Measurements from ENCODE around the gene PCDHGC4. TPM values are rescaled to one million over a fixed set of nuclear protein-coding genes. Genes with fewer than 3 reads are reported as not detected.

The PCDHGC4 gene
- total RNA-seq, 2 experiments from 2014 or later: not detected

DNA sequence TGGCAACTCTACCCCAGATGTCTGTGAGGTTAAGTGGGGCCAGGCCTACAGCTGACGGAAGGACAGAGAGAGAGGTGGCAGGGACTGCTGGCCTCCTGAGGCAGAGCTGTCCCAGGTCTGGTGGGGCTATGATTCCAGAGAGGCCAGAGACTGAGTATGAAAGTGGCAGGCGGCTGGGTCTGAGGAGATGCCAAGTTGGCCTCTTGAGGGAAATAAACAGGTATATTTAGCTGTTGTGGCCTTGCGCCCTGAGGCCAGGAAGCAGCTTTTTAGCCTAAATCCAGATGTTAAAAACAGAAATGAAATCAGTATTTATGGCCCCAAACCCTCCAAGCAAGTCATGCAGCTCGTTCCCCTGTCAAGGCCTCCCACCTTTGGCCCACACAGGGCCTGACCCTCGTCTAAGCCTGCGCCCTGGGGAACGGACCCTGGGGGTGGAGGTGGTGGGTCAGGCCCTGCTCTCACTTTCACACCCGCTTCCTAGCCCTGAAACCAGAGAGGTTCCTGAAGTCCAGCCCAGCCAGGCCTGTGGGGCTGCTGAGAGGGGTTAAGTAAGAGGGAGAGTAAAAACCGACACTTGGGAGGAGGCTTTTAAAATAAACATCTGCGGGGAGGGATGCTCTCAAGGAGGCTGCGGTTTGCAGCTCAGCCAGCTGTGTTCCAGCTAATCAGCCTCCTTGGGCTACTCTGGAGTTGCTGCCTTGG, 22.7 kb downstream of the PCDHGC4 start:
- ChIA-PET CTCF (interaction anchor here (0.8 to 1.9 kb wide), 10 partner anchors 11 to 177 kb away, joined by 3 to 9 read pairs (median 3); partner anchors contain the start of genes PCDHGB2 and PCDHGC4), POLR2A (interaction anchor here (0.8 kb wide), 1 partner anchor 187 kb away, joined by 3 read pairs; the partner anchor contains the start of gene TAF7)
- no peak for DNase-seq
- no peak overlapping the region for H3K4me3 Mint-ChIP-seq
- ATAC-seq: no peak
- no peaks in the 10 kb centered on the region for H3K27me3 Mint-ChIP-seq (ENCODE audit: low read depth)
- H3K9me3 Mint-ChIP-seq (ENCODE audit: insufficient read depth): no peaks in the 10 kb centered on the region
- no peaks in the 10 kb centered on the region for H3K36me3 Mint-ChIP-seq (ENCODE audit: low read depth)
- H3K27ac Mint-ChIP-seq: no peak overlapping the region
- H3K4me1 Mint-ChIP-seq (ENCODE audit: low read depth): peaks cover 8% of the 10 kb centered on the region

GRCh38 chr5:141508440-141508797, 23.6 kb downstream of the PCDHGC4 start:
- peaks cover 15% of the 10 kb centered on the region for H3K4me1 Mint-ChIP-seq (ENCODE audit: low read depth)
- H3K36me3 Mint-ChIP-seq (ENCODE audit: low read depth): peaks cover 4% of the 10 kb centered on the region
- CTCF ChIA-PET: interaction anchor here (0.9 to 2.5 kb wide), 6 partner anchors 16 to 183 kb away, joined by 3 to 9 read pairs (median 3); partner anchors contain the start of gene PCDHGA10
- H3K27ac Mint-ChIP-seq: no peak overlapping the region
- DNase-seq (no peak), ATAC-seq (no peak)
- POLR2A ChIA-PET: interaction anchor here (0.8 kb wide), 1 partner anchor 188 kb away, joined by 3 read pairs; the partner anchor contains the start of gene TAF7
- no peaks in the 10 kb centered on the region for H3K27me3 Mint-ChIP-seq (ENCODE audit: low read depth)
- H3K9me3 Mint-ChIP-seq (ENCODE audit: insufficient read depth): no peaks in the 10 kb centered on the region
- H3K4me3 Mint-ChIP-seq: no peak overlapping the region

DNA sequence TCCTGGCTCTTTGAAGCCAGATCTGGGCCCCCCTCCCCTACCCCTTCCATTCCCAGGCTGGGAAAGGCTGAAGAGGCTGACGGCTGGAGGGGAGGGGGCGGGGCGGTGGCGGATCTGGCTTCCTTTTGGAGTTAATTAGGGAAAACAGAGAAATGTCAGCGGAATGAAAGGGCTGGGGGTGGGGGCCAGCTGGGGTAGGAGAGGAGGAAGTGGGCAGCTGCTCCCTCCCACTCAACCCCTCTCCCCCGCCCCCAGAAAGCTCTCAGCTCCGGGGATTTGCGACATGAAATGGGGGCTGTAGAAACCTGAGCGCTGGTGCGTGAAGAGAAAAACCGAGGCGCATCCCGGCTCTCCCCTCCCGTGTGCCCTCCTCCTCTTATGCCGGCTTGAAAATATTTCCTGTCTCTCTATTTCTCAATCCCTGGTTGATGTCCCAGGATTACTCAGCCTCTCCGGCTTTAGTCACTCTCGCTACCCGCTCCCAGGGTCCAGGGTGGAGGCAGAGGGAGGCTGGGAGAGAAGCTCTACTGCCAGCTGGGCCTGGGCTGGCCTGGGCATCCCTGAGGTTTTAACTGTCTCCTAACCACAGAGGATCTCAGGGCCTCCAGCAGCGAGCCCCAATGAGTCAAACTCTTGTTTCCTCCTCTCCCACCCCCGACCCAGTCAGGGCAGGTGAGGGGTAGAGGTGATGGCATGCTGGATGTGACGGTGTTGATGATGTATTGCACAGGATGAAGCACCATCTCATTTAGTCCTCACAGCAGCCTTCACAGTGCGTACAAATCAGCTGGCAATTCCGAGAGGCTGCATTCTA, 24.2 kb downstream of the PCDHGC4 start:
- no peak for ATAC-seq
- DNase-seq: no peak
- H3K9me3 Mint-ChIP-seq (ENCODE audit: insufficient read depth): no peaks in the 10 kb centered on the region
- no peak overlapping the region for H3K27ac Mint-ChIP-seq
- H3K27me3 Mint-ChIP-seq (ENCODE audit: low read depth): no peaks in the 10 kb centered on the region
- peaks cover 21% of the 10 kb centered on the region for H3K4me1 Mint-ChIP-seq (ENCODE audit: low read depth)
- H3K4me3 Mint-ChIP-seq: no peak overlapping the region
- POLR2A ChIA-PET: no interaction called here
- CTCF ChIA-PET: interaction anchor here (0.7 to 2.5 kb wide), 8 partner anchors 12 to 189 kb away, joined by 3 to 9 read pairs (median 4); partner anchors contain the start of genes PCDHGA10 and TAF7
- peaks cover 9% of the 10 kb centered on the region for H3K36me3 Mint-ChIP-seq (ENCODE audit: low read depth)

- H3K36me3 Mint-ChIP-seq (ENCODE audit: low read depth): peaks cover 12% of the 10 kb centered on the region
- no peak overlapping the region for H3K27ac Mint-ChIP-seq
- POLR2A ChIA-PET: no interaction called here
- ATAC-seq: no peak
- CTCF ChIA-PET: interaction anchor here (0.8 to 2.5 kb wide), 7 partner anchors 14 to 190 kb away, joined by 3 to 7 read pairs (median 4); partner anchors contain the start of genes PCDHGA10, PCDHGA12 and TAF7
- no peaks in the 10 kb centered on the region for H3K27me3 Mint-ChIP-seq (ENCODE audit: low read depth)
- no peak overlapping the region for H3K4me3 Mint-ChIP-seq
- peaks cover 29% of the 10 kb centered on the region for H3K4me1 Mint-ChIP-seq (ENCODE audit: low read depth)
- H3K9me3 Mint-ChIP-seq (ENCODE audit: insufficient read depth): no peaks in the 10 kb centered on the region
- DNase-seq: no peak
Measured at GRCh38 chr5:141510160-141510559, 25.3 kb downstream of the PCDHGC4 start.

- Mint-ChIP-seq H3K4me3 (no peak overlapping the region), H3K27ac (peak overlapping the region; percentile 9), H3K9me3 (ENCODE audit: insufficient read depth) (no peaks in the 10 kb centered on the region), H3K36me3 (ENCODE audit: low read depth) (peaks cover 15% of the 10 kb centered on the region), H3K4me1 (ENCODE audit: low read depth) (peaks cover 36% of the 10 kb centered on the region), H3K27me3 (ENCODE audit: low read depth) (no peaks in the 10 kb centered on the region)
- ATAC-seq (no peak), DNase-seq (no peak)
- ChIA-PET POLR2A (no interaction called here), CTCF (interaction anchor here (0.5 to 5.3 kb wide), 16 partner anchors 12 to 1951 kb away, joined by 3 to 64 read pairs (median 6); partner anchors contain the start of genes PCDHB15, PCDHGA1, PCDHGA10 and PCDHGA11)
Measured at GRCh38 chr5:141510850-141511601, 26.2 kb downstream of the PCDHGC4 start.

GRCh38 chr5:141511771-141512325, 27.0 kb downstream of the PCDHGC4 start:
- POLR2A ChIA-PET: interaction anchor here (2.3 kb wide), 1 partner anchor 191 kb away, joined by 7 read pairs; the partner anchor contains the start of gene TAF7
- DNase-seq (no peak), ATAC-seq (no peak)
- peaks cover 23% of the 10 kb centered on the region for H3K36me3 Mint-ChIP-seq (ENCODE audit: low read depth)
- peak overlapping the region; percentile 9 for H3K27ac Mint-ChIP-seq
- no peaks in the 10 kb centered on the region for H3K27me3 Mint-ChIP-seq (ENCODE audit: low read depth)
- H3K9me3 Mint-ChIP-seq (ENCODE audit: insufficient read depth): no peaks in the 10 kb centered on the region
- CTCF ChIA-PET: interaction anchor here (1.0 to 5.3 kb wide), 19 partner anchors 11 to 267 kb away, joined by 3 to 64 read pairs (median 8); partner anchors contain the start of genes PCDHB15, PCDHGA1, PCDHGA10 and PCDHGA11
- peaks cover 39% of the 10 kb centered on the region for H3K4me1 Mint-ChIP-seq (ENCODE audit: low read depth)
- no peak overlapping the region for H3K4me3 Mint-ChIP-seq

DNA sequence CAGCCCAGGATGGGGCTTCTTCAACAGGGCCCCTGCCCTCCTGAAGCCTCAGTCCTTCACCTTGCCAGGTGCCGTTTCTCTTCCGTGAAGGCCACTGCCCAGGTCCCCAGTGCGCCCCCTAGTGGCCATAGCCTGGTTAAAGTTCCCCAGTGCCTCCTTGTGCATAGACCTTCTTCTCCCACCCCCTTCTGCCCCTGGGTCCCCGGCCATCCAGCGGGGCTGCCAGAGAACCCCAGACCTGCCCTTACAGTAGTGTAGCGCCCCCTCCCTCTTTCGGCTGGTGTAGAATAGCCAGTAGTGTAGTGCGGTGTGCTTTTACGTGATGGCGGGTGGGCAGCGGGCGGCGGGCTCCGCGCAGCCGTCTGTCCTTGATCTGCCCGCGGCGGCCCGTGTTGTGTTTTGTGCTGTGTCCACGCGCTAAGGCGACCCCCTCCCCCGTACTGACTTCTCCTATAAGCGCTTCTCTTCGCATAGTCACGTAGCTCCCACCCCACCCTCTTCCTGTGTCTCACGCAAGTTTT, 27.6 kb downstream of the PCDHGC4 start:
- Mint-ChIP-seq H3K4me3 (peak overlapping the region; percentile 43), H3K36me3 (ENCODE audit: low read depth) (peaks cover 26% of the 10 kb centered on the region), H3K9me3 (ENCODE audit: insufficient read depth) (no peaks in the 10 kb centered on the region), H3K27me3 (ENCODE audit: low read depth) (no peaks in the 10 kb centered on the region), H3K27ac (peak overlapping the region; percentile 51), H3K4me1 (ENCODE audit: low read depth) (peaks cover 39% of the 10 kb centered on the region)
- ChIA-PET CTCF (interaction anchor here (0.6 to 5.3 kb wide), 35 partner anchors 9 to 289 kb away, joined by 3 to 64 read pairs (median 5); partner anchors contain the start of genes PCDHB14, PCDHB15, PCDHGA10 and PCDHGA11), POLR2A (interaction anchor here (2.3 kb wide), 1 partner anchor 192 kb away, joined by 7 read pairs; the partner anchor contains the start of gene TAF7)
- peak; percentile 58 for ATAC-seq
- DNase-seq: peak; percentile 87

- peaks cover 29% of the 10 kb centered on the region for H3K36me3 Mint-ChIP-seq (ENCODE audit: low read depth)
- POLR2A ChIA-PET: interaction anchor here (0.8 to 2.3 kb wide), 3 partner anchors 83 to 192 kb away, joined by 3 to 7 read pairs (median 4); partner anchors contain the start of genes PCDHGA10, PCDHGA12 and TAF7
- peak; percentile 16 for ATAC-seq
Measured at GRCh38 chr5:141512911-141513626, 28.2 kb downstream of the PCDHGC4 start.

GRCh38 chr5:141513627-141514329, 28.9 kb downstream of the PCDHGC4 start:
- CTCF ChIA-PET: interaction anchor here (0.7 to 5.3 kb wide), 21 partner anchors 9 to 291 kb away, joined by 3 to 64 read pairs (median 6); partner anchors contain the start of genes PCDHB14, PCDHB15, PCDHGA10 and PCDHGA11
- no peak overlapping the region for H3K27ac Mint-ChIP-seq
- H3K4me3 Mint-ChIP-seq: peak overlapping the region; percentile 26
- H3K4me1 Mint-ChIP-seq (ENCODE audit: low read depth): peaks cover 39% of the 10 kb centered on the region
- peak; percentile 48 for DNase-seq
- POLR2A ChIA-PET: interaction anchor here (0.8 to 2.3 kb wide), 3 partner anchors 84 to 193 kb away, joined by 3 to 7 read pairs (median 4); partner anchors contain the start of genes PCDHGA10, PCDHGA12 and TAF7
- ATAC-seq: peak; percentile 47
- H3K27me3 Mint-ChIP-seq (ENCODE audit: low read depth): no peaks in the 10 kb centered on the region
- H3K36me3 Mint-ChIP-seq (ENCODE audit: low read depth): peaks cover 36% of the 10 kb centered on the region
- no peaks in the 10 kb centered on the region for H3K9me3 Mint-ChIP-seq (ENCODE audit: insufficient read depth)

More at GRCh38 chr5:141512911-141513626, 28.2 kb downstream of the PCDHGC4 start:
- Mint-ChIP-seq H3K27me3 (ENCODE audit: low read depth) (no peaks in the 10 kb centered on the region), H3K9me3 (ENCODE audit: insufficient read depth) (no peaks in the 10 kb centered on the region), H3K4me1 (ENCODE audit: low read depth) (peaks cover 39% of the 10 kb centered on the region), H3K27ac (peak overlapping the region; percentile 23), H3K4me3 (peak overlapping the region; percentile 43)
- CTCF ChIA-PET: interaction anchor here (0.6 to 5.3 kb wide), 37 partner anchors 10 to 290 kb away, joined by 3 to 64 read pairs (median 5); partner anchors contain the start of genes PCDHB14, PCDHB15, PCDHGA10 and PCDHGA11
- DNase-seq: no peak
